Measurements from ENCODE around the gene ANG. TPM values are rescaled to one million over a fixed set of nuclear protein-coding genes. Genes with fewer than 3 reads are reported as not detected.

ANG gene
- total and polyA plus RNA-seq, 9 of the 15 experiments (the other 6 are each of a cell fraction or from before 2014, with no cell fraction given): 0.21 to 0.73 (median 0.34) TPM; not detected in 4

GRCh38 chr14:20652996-20653975, 35.3 kb upstream of the ANG start (continued):
- TF ChIP-seq CEBPG (CRISPR knock-in tag; IDR thresholded peaks at IDR 0.05) (peak; percentile 54; the same call in 1 of the 2 replicates), CEBPG (tag; conservative IDR thresholded peaks at IDR 0.05 in 1 of 2, IDR thresholded peaks at IDR 0.05 in 1 of 2) (0 out of 4 replicates have a peak, but pooled peaks of 1 of the 2 experiments have one; percentile 9), SOX6 (IDR thresholded peaks at IDR 0.05) (peak; percentile 59; the same call in 1 of the 2 replicates), ETS1 (conservative IDR thresholded peaks at IDR 0.05; ENCODE audit: control insufficient read depth, low read depth, low read length) (0 out of 2 replicates have a peak, but pooled peaks have one; percentile 63), CC2D1A (IDR thresholded peaks at IDR 0.05) (no peak), CXXC5 (CRISPR knock-in tag; IDR thresholded peaks at IDR 0.05) (peak; percentile 68), BDP1 (IDR thresholded peaks at IDR 0.05; ENCODE audit: insufficient read depth, insufficient read length) (peak; percentile 38), ATF1 (CRISPR knock-in tag; IDR thresholded peaks at IDR 0.05) (no peak), ATF1 (tag; IDR thresholded peaks at IDR 0.05) (peak; percentile 67), CREM (IDR thresholded peaks at IDR 0.05; ENCODE audit: low read depth) (peak; percentile 50), BCOR (IDR thresholded peaks at IDR 0.05) (0 out of 2 replicates have a peak, but pooled peaks have one; percentile 48), BHLHE40 (IDR thresholded peaks at IDR 0.05; ENCODE audit: low read length) (peak; percentile 99), HNRNPH1 (optimal IDR thresholded peaks at IDR 0.05; ENCODE audit: low read depth, low read length) (no peak), ATF7 (IDR thresholded peaks at IDR 0.05) (peak; percentile 69), NR1H2 (CRISPR knock-in tag; IDR thresholded peaks at IDR 0.05) (no peak)
- TF ChIP-seq, protein P1, sequence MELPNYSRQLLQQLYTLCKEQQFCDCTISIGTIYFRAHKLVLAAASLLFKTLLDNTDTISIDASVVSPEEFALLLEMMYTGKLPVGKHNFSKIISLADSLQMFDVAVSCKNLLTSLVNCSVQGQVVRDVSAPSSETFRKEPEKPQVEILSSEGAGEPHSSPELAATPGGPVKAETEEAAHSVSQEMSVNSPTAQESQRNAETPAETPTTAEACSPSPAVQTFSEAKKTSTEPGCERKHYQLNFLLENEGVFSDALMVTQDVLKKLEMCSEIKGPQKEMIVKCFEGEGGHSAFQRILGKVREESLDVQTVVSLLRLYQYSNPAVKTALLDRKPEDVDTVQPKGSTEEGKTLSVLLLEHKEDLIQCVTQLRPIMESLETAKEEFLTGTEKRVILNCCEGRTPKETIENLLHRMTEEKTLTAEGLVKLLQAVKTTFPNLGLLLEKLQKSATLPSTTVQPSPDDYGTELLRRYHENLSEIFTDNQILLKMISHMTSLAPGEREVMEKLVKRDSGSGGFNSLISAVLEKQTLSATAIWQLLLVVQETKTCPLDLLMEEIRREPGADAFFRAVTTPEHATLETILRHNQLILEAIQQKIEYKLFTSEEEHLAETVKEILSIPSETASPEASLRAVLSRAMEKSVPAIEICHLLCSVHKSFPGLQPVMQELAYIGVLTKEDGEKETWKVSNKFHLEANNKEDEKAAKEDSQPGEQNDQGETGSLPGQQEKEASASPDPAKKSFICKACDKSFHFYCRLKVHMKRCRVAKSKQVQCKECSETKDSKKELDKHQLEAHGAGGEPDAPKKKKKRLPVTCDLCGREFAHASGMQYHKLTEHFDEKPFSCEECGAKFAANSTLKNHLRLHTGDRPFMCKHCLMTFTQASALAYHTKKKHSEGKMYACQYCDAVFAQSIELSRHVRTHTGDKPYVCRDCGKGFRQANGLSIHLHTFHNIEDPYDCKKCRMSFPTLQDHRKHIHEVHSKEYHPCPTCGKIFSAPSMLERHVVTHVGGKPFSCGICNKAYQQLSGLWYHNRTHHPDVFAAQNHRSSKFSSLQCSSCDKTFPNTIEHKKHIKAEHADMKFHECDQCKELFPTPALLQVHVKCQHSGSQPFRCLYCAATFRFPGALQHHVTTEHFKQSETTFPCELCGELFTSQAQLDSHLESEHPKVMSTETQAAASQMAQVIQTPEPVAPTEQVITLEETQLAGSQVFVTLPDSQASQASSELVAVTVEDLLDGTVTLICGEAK (IDR thresholded peaks at IDR 0.05): peak; percentile 75
- TF ChIP-seq, protein P1 (CRISPR knock-in tag; IDR thresholded peaks at IDR 0.05): no peak
- TF ChIP-seq, protein P2, sequence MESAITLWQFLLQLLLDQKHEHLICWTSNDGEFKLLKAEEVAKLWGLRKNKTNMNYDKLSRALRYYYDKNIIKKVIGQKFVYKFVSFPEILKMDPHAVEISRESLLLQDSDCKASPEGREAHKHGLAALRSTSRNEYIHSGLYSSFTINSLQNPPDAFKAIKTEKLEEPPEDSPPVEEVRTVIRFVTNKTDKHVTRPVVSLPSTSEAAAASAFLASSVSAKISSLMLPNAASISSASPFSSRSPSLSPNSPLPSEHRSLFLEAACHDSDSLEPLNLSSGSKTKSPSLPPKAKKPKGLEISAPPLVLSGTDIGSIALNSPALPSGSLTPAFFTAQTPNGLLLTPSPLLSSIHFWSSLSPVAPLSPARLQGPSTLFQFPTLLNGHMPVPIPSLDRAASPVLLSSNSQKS (CRISPR knock-in tag; IDR thresholded peaks at IDR 0.05): no peak
